ENCODE measurements around the gene OMA1. TPM values are rescaled to one million over a fixed set of nuclear protein-coding genes. Genes with fewer than 3 reads are reported as not detected.

The OMA1 gene
- total RNA-seq, 4 donors from 2014 or later = 17.1 to 32.2 (median 29.0) TPM

GRCh38 chr1:58487002-58487401, 59.5 kb downstream of the OMA1 start:
- TF ChIP-seq POLR2A (IDR thresholded peaks at IDR 0.05) (no peak), CTCF (IDR thresholded peaks at IDR 0.05) (no peak), EP300 (IDR thresholded peaks at IDR 0.05) (no peak)
- H3K27me3 ChIP-seq = no peaks in the 10 kb centered on the region
- no peak overlapping the region for H3K4me3 ChIP-seq
- peaks cover 0 to 13% (median 0%) of the 10 kb centered on the region in 4 donors for H3K9me3 ChIP-seq
- H3K4me1 ChIP-seq = no peaks in the 10 kb centered on the region
- H3K36me3 ChIP-seq = peaks cover 0 to 49% (median 10%) of the 10 kb centered on the region in 3 donors
- WGBS, 2 donors = 92 to 97% methylated on average over 5 of the region's 5 CpGs
- no peak overlapping the region for H3K27ac ChIP-seq
- DNase-seq (ENCODE audit: low spot score in 2 of 2) = no peak

- H3K27me3 ChIP-seq = no peaks in the 10 kb centered on the region
- no peaks in the 10 kb centered on the region for H3K9me3 ChIP-seq
- H3K4me3 ChIP-seq = no peak overlapping the region
- H3K4me1 ChIP-seq = no peaks in the 10 kb centered on the region
- TF ChIP-seq CTCF (IDR thresholded peaks at IDR 0.05) = no peak
- no peak for TF ChIP-seq POLR2A (IDR thresholded peaks at IDR 0.05)
- TF ChIP-seq EP300 (IDR thresholded peaks at IDR 0.05) = no peak
- no peak overlapping the region for H3K27ac ChIP-seq
- no peak for DNase-seq (ENCODE audit: low spot score in 2 of 2)
- 89 to 96% methylated on average over 2 of the region's 2 CpGs for WGBS, 2 donors
- H3K36me3 ChIP-seq = peaks cover 0 to 37% (median 0%) of the 10 kb centered on the region in 3 donors
Measured at GRCh38 chr1:58481962-58482361, 64.6 kb downstream of the OMA1 start.

GRCh38 chr1:58480191-58480590, 66.3 kb downstream of the OMA1 start:
- 86 to 90% methylated on average over 2 of the region's 2 CpGs for WGBS, 2 donors
- TF ChIP-seq EP300 (IDR thresholded peaks at IDR 0.05) = no peak
- TF ChIP-seq POLR2A (IDR thresholded peaks at IDR 0.05) = no peak
- TF ChIP-seq CTCF (IDR thresholded peaks at IDR 0.05) = no peak
- no peak for DNase-seq (ENCODE audit: low spot score in 2 of 2)
- Histone ChIP-seq H3K9me3 (no peaks in the 10 kb centered on the region), H3K27ac (no peak overlapping the region), H3K4me3 (no peak overlapping the region), H3K4me1 (no peaks in the 10 kb centered on the region), H3K27me3 (no peaks in the 10 kb centered on the region), H3K36me3 (peaks cover 0 to 37% (median 0%) of the 10 kb centered on the region in 3 donors)

- Histone ChIP-seq H3K9me3 (no peaks in the 10 kb centered on the region), H3K4me3 (no peak overlapping the region), H3K36me3 (peaks cover 0 to 17% (median 0%) of the 10 kb centered on the region in 3 donors), H3K4me1 (no peaks in the 10 kb centered on the region), H3K27ac (no peak overlapping the region), H3K27me3 (no peaks in the 10 kb centered on the region)
- 96% methylated on average over 3 of the region's 3 CpGs for WGBS, 2 donors
- DNase-seq (ENCODE audit: low spot score in 2 of 2) = no peak
- TF ChIP-seq POLR2A (IDR thresholded peaks at IDR 0.05) (no peak), CTCF (IDR thresholded peaks at IDR 0.05) (no peak), EP300 (IDR thresholded peaks at IDR 0.05) (no peak)
Measured at GRCh38 chr1:58477390-58477789, 69.1 kb downstream of the OMA1 start.

GRCh38 chr1:58476179-58476578, 70.3 kb downstream of the OMA1 start:
- Histone ChIP-seq H3K4me1 (no peaks in the 10 kb centered on the region), H3K4me3 (no peak overlapping the region), H3K27ac (no peak overlapping the region), H3K36me3 (peaks cover 0 to 9% (median 0%) of the 10 kb centered on the region in 3 donors), H3K27me3 (no peaks in the 10 kb centered on the region), H3K9me3 (no peaks in the 10 kb centered on the region)
- WGBS, 2 donors = 92 to 94% methylated on average over 3 of the region's 3 CpGs
- TF ChIP-seq EP300 (IDR thresholded peaks at IDR 0.05) = no peak
- no peak for TF ChIP-seq CTCF (IDR thresholded peaks at IDR 0.05)
- no peak for DNase-seq (ENCODE audit: low spot score in 2 of 2)
